ENCODE data around the gene XPO5. TPM values are rescaled to one million over a fixed set of nuclear protein-coding genes. Genes with fewer than 3 reads are reported as not detected.

The XPO5 gene
- total and polyA plus RNA-seq, 7 donors, result 12.3 to 40.1 (median 19.2) TPM

GRCh38 chr6:43522547-43523261 lies 53.1 kb downstream of the XPO5 start:
- DNase-seq (no peak), ATAC-seq (peak in 3 of 4 donors; percentile 18 to 22 (median 20))
- Histone ChIP-seq H3K9me3 (no peaks in the 10 kb centered on the region), H3K36me3 (ENCODE audit: insufficient read depth in 1 of 2, low read depth in 1 of 2) (peaks cover 26 to 87% of the 10 kb centered on the region in 2 donors), H3K4me3 (no peak overlapping the region), H3K4me1 (peaks cover 11% of the 10 kb centered on the region), H3K27ac (no peak overlapping the region), H3K27me3 (ENCODE audit: insufficient read depth in 3 of 3, low read length in 2 of 3) (no peaks in the 10 kb centered on the region)
- intact Hi-C loops (cut with DNase I), result no loop called here
- 84 to 89% (median 88%) methylated on average over 8 of the region's 8 CpGs for WGBS, 3 donors
- TF ChIP-seq, protein P1, sequence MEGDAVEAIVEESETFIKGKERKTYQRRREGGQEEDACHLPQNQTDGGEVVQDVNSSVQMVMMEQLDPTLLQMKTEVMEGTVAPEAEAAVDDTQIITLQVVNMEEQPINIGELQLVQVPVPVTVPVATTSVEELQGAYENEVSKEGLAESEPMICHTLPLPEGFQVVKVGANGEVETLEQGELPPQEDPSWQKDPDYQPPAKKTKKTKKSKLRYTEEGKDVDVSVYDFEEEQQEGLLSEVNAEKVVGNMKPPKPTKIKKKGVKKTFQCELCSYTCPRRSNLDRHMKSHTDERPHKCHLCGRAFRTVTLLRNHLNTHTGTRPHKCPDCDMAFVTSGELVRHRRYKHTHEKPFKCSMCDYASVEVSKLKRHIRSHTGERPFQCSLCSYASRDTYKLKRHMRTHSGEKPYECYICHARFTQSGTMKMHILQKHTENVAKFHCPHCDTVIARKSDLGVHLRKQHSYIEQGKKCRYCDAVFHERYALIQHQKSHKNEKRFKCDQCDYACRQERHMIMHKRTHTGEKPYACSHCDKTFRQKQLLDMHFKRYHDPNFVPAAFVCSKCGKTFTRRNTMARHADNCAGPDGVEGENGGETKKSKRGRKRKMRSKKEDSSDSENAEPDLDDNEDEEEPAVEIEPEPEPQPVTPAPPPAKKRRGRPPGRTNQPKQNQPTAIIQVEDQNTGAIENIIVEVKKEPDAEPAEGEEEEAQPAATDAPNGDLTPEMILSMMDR (IDR thresholded peaks at IDR 0.05), result no peak

- ATAC-seq (no peak), DNase-seq (no peak)
- intact Hi-C loops (cut with DNase I), result no loop called here
- WGBS, 3 donors, result 69 to 79% (median 77%) methylated on average over 2 of the region's 2 CpGs
- Histone ChIP-seq H3K9me3 (no peaks in the 10 kb centered on the region), H3K36me3 (ENCODE audit: insufficient read depth in 1 of 2, low read depth in 1 of 2) (peaks cover 21 to 78% of the 10 kb centered on the region in 2 donors), H3K4me1 (peaks cover 13% of the 10 kb centered on the region), H3K4me3 (no peak overlapping the region), H3K27me3 (ENCODE audit: insufficient read depth in 3 of 3, low read length in 2 of 3) (no peaks in the 10 kb centered on the region), H3K27ac (no peak overlapping the region)
- TF ChIP-seq, protein P1 (IDR thresholded peaks at IDR 0.05), result no peak
These were observed 54.0 kb downstream of the XPO5 start for GRCh38 chr6:43521836-43522235.

DNA sequence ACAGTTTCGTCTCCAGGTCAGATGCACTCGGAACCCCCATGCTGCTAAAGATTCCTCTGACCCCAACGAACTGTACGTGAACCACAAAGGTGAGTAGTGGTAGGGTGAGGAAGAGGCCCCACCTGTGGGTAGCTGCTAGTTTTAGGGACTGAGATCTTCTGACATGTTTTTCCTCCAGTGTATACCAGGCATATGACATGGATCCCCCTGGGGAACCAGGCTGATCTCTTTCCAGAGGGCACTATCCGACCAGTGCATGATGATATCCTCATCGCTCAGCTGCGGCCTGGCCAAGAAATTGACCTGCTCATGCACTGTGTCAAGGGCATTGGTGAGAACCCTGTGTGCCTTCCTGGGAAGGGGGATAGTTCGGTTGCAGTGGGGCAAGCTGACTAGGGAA lies 55.7 kb downstream of the XPO5 start:
- intact Hi-C loops (cut with DNase I), result no loop called here
- Histone ChIP-seq H3K27ac (no peak overlapping the region), H3K9me3 (no peaks in the 10 kb centered on the region), H3K4me1 (peaks cover 24% of the 10 kb centered on the region), H3K27me3 (ENCODE audit: insufficient read depth in 3 of 3, low read length in 2 of 3) (no peaks in the 10 kb centered on the region), H3K4me3 (no peak overlapping the region), H3K36me3 (ENCODE audit: insufficient read depth in 1 of 2, low read depth in 1 of 2) (peaks cover 15 to 69% of the 10 kb centered on the region in 2 donors)
- TF ChIP-seq, protein P1 (IDR thresholded peaks at IDR 0.05), result no peak
- WGBS, 3 donors, result 83 to 85% (median 83%) methylated on average over 8 of the region's 8 CpGs
- no peak for DNase-seq
- no peak for ATAC-seq

- intact Hi-C loops (cut with DNase I), result loop anchor here in 1 of 2 donors (10.0 kb wide), 1 partner anchor 623 kb away; a partner anchor contains a TSS
- no peak for ATAC-seq
- peak overlapping the region; percentile 94 for H3K4me3 ChIP-seq
- WGBS, 3 donors, result 2 to 5% (median 4%) methylated on average over 10 of the region's 10 CpGs
- no peaks in the 10 kb centered on the region for H3K9me3 ChIP-seq
- H3K36me3 ChIP-seq (ENCODE audit: insufficient read depth in 1 of 2, low read depth in 1 of 2), result peaks cover 18 to 69% of the 10 kb centered on the region in 2 donors
- peaks cover 30% of the 10 kb centered on the region for H3K4me1 ChIP-seq
- no peaks in the 10 kb centered on the region for H3K27me3 ChIP-seq (ENCODE audit: insufficient read depth in 3 of 3, low read length in 2 of 3)
- peak overlapping the region; percentile 94 for H3K27ac ChIP-seq
- TF ChIP-seq, protein P1 (IDR thresholded peaks at IDR 0.05), result no peak
- DNase-seq, result no peak
These were observed 58.1 kb downstream of the XPO5 start for GRCh38 chr6:43517505-43518357.
